OCI-LY1 (cell line): ENCODE measurements around the gene ZSCAN5A.

Source experiments
- CTCF ChIP-seq: fragments of 200-600 bp; sonication (generic), shearing (Covaris generic); IDR thresholded peaks from 2 replicates; pipeline ENCODE4 v1.5.1; 2017; ENCODE audit warnings: mild to moderate bottlenecking, antibody characterized with exemption, low read length, moderate library complexity, mixed read lengths
- EZH2 ChIP-seq: fragments of 200-600 bp; sonication (generic), shearing (Covaris generic); IDR thresholded peaks from 2 replicates; pipeline ENCODE4 v1.8.0; 2017; ENCODE audit warnings: borderline replicate concordance, mixed run types, mild to moderate bottlenecking, antibody characterized with exemption, low read length, moderate library complexity, mixed read lengths

- TF ChIP-seq CTCF (no peak), EZH2 (no peak)
Measured at GRCh38 chr19:56347163-56347778, 32.6 kb upstream of the ZSCAN5A start.
